ENCODE results near the gene DYNC1I1.
"Not testable (repeated sequence)": the region's sequence is repeated elsewhere in the genome, so short reads cannot be mapped to it uniquely, and the experiment has no call there.

DYNC1I1 gene

DNA sequence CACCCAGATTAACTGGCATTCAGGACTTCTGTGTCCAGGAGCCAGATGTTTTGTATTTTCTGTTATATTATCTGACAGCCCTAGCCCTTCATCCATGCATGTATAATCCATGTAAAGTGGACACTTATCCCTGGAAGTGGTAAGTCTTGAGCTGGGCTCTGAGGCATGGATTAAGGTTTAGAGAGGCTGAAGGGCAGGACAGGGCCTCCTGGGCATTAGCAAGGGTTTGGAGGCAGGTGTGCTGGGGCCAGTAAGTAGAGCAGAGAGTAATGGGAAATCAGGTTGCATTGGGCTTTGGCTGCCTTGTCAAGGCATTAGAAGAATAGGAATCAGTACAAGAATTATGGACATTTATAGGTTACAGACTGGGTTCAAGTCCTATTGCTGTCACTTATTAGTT lies 138.0 kb downstream of the DYNC1I1 start:
- DNase-seq (ENCODE audit: low read depth): no peak

DNA sequence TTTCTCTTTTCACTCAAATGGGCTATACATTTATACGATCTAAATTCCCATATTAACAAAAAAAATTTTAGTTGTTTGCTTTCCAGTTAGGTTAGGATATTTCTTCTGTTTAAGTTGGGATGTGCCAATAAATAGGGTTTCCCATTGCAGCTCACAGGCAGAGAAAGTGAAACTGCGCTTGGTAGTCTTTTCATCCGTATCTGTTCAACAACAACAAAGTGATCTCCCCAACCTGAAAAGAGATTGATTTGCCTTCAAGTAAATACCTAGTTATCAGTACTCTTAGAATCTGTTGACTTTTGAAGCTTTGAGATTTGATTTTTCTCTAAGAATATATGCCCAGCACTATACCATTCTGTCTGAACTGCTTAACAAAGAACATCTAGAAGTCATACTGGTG lies 143.4 kb downstream of the DYNC1I1 start:
- DNase-seq (ENCODE audit: low read depth): no peak

DNA sequence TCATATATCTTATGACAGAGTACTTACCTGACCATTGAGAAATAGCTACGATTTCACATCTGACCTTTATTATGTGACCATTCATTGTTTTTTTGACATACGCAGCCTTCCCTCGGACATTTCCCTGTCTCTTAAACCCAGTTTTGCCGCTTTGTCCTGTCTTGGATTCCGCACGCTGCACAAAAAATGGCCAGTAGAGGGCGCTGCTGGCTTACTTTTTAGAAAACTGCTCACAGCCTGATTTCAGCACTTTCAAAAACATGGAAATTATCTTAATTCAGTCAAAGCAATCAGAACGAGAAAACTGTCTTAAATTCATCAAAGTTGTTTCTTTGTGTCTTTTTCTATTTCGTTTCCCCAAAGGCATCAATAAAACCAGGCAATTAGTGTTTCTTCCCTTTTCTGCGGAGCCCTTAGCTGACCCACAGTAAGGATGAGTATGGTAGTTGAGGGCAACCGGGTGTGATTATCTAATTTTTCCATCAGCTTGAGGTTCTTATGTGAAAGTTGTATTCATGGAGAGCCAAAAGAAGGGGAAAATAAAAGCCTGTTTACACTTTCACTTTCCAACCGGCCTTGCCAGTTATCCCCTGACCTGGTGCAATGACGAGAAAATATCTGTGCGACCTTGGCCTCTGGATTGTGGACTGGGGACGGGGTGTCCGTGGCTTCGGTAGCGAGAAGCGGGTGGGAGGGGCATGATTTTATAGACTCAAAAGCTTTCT lies 144.4 kb downstream of the DYNC1I1 start:
- peak; percentile 63 for DNase-seq (ENCODE audit: low read depth)

DNA sequence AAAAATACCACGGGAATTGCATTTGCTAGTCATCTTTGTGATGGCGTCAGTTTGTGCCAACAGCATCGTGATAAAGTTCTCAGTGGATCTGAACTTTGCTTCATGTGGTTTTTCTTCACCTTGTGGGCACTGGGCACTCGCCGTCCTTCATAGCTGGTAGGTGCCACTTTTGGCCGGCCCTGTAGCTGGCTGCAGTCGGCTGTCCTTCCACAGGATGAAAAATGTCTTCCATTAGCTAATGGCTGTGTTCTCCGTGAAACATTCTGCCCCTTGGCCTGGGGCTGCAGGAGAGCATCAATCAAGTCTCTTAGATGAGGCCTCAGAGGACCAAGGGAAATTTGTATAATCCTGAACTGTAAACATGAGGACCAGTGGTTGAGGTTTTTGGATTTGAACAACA lies 145.3 kb downstream of the DYNC1I1 start:
- DNase-seq (ENCODE audit: low read depth): no peak

DNA sequence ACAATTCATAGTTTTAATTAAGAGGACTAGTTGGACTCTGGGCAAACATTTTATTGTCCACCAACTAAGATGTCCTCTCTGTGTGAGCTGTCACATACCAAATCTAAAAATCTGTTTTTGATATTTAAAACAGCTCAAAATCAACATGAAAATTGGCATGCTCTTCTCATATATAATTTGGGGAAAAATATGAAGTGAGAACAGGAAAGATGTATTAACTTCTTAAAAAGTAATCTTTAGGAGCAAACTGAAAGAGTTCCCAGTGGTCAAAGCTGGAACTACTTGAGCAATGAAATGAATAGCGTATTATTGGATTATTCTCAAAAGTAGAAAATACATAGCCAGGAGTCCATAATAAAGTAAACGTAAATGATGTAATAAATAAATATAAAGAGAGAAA lies 147.2 kb downstream of the DYNC1I1 start:
- no peak for DNase-seq (ENCODE audit: low read depth)

DNA sequence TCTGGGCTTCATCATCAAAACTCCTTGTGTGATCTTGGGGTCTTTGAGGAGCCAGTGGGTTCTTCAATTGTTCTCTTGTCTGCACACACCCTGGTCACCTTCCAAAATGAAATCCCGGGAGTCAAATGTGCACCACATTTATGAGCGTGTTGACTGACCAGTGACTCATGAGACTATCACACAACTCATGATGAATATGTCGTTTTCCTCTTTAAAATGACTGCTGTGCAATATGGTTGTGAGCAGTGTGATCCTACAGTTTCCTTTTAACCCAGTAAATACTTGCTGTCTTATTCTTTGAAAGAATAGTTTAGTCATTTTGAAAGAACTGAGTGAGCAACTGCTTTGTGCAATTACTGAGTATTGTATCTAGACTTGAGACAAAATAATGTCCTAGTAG lies 149.2 kb downstream of the DYNC1I1 start:
- DNase-seq (ENCODE audit: low read depth): peak; percentile 39

DNA sequence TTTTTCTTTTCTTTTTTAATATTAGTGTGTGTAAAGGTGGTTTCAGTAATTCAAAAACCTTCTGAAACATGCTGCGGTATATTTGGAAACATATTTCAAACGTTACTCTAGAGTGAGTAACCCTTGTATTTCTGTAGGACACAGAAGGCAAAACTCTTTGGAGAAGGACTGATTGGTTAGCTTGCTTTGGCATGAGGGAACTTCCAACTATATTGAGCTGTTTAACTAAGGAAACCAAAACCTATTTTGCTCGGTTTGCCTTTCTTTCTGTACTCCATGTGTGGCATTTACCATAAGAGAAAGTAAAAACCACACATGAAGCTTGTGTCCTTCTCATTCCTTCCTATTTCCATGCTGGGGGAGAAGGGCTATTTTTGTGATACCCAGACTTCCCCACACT lies 149.8 kb downstream of the DYNC1I1 start:
- no peak for DNase-seq (ENCODE audit: low read depth)

DNA sequence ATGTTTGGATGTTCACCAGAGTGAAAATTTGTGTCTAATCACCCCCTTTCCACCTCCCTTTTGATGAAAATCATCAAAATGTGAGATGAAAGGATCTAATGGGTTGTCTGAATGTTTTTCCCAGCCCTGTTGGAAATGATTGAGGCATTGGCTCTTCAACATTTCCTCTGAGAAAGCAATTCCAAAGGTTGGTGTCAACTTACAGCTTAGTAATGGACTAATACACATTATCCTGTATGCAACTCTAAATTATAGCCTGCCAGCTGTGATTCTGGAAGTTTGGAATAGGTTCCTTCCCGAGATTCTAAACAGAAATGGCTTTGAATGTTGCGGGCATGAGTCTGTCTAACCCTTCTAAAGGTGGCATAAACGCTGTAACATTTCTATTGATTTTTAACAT lies 152.9 kb downstream of the DYNC1I1 start:
- no peak for DNase-seq (ENCODE audit: low read depth)

DNA sequence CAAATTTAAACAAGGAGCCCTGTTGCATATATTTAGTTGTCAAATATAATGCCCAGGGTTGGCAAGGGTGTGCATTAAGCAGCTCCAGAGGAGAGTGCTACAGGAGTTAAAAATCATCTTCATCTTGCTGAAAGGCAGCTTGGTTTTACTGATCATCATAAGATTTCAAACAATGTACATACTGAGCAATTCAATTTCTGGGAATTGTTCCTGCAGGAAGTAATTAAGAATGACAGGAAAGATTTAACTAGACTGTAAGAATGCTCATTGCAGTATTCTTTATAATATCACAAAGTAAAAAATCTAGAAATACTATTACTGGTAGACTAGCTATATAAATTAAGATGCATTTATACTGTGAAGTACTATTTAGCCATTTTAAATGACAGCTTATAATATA lies 153.6 kb downstream of the DYNC1I1 start:
- no peak for DNase-seq (ENCODE audit: low read depth)

DNA sequence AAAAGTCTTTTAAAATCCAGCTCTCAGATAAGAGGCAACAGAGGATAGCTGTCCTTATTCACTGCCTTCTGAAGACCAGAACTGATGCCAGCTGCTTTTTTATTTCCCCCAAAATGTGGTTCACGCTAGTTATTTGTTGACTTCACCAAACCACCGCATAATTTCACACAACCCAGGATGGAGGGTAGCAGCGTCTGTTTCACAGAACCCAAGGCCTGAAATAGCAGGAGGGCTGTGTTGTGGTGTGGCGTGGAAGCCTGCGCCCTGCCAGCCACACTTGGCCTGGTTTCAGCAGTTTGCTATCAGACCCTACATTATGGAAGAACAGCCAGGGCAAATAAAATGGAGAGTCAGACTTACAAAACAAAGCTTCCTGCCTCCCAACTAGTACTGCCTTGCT lies 155.4 kb downstream of the DYNC1I1 start:
- DNase-seq (ENCODE audit: low read depth): no peak

DNA sequence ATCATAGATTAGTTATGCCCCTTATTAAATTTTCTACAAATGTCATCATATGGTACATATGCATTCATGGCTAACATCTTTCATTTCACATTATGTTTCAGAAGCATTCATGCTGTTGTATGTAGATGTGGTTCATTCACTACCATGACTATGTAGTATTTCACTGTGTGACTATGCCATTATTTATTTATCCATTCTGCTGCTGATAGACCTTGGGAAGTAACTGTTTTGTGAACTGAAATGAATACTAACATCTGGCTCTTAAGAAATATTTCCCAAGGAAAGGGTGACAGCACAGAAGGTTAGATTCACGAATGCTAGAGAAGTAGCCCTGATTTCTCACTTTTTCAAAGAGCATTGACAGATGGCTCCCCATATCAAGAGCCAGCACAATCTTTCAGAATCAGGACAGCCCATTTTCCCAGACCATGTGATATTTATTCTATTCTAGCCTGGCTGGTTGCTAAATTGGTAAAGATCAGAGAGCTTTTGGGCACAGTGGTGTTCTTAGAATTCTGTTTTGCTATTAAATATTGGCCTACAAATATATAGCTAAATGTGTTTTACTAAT lies 157.4 kb downstream of the DYNC1I1 start:
- no peak for DNase-seq (ENCODE audit: low read depth)

DNA sequence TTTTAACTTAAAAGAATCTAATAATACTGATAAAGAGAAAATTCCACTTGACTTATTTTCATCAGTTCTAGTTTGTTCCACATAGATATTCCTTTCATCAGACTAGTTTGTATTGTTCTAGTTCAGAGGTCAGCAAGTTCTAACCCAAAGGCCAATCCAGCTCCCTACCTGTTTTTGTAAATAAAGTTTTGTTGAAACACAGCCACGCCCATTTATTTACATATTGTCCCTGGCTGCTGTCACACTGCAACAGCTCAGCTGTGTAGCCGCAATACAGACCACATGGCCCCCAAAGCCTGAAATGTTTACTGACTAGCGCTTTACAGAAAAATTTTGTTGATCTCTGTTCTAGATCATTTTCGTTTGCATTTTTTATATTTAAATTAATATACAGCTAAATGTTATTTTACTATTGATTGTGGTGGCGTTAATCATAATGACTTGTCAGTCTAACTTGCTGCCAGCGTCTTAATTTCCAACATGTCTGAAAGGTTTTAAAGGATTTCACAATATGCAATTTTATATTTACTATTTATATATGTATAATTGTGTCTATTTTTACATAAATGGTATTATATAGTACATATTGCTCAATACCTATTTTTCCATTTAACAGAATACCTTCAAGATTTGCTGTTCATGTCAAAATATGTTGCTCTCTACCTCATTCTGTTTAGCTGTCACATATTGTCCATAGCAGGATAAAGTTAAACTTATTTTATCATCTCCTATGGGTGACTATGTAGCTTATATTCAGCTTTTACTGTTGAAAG lies 159.3 kb downstream of the DYNC1I1 start:
- no peak for DNase-seq (ENCODE audit: low read depth)

DNA sequence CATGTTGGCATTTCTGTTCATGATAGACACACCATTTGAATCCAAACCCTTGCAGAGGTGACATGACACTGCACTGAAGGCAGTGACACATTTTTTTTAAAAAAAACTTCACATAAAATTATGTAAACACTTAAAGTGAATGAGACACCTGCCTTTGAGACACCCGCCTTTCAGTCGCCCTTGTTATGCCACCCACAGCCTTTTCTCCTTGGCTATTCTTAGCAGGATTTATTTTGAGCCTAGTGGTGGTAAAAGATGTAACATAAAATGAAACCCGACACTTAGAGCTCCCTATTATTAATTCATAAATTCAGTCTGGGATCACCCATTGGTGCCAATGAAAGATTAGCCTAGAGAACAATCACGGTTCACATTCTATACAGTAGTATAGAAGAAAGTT lies 161.3 kb downstream of the DYNC1I1 start:
- DNase-seq (ENCODE audit: low read depth): no peak

DNA sequence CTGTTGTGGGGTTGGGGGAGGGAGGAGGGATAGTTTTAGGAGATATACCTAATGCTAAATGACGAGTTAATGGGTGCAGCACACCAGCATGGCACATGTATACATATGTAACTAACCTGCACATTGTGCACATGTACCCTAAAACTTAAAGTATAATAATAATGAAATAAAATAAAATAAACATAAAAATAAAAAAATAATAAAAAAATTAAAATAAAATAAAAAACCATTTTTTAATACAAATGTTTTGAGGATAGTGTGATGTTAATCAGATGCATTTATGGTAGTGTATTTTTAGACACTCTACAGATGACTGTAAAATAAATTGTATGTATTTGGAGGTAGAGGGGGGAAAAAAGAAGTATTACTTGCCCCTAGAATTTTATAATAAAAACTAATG lies 172.5 kb downstream of the DYNC1I1 start:
- not testable (repeated sequence) for DNase-seq (ENCODE audit: low read depth)

DNA sequence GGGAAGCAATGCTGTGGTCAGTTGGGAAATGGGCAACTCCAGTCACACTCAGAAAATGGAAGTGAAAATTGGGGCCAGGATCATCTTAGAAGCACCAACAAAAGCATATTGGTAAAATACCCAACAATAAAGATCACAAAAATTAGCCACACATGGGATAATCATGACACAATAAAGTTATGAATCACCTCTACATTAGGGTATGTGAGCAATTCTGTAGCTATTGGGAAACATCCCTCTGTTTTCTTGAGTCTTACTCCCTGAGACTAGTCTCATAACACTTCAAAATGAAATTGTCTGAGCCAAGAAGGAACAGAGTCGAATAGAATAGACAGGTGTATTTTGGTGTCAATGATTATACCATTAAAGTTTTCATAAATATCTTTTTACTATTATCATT lies 178.3 kb downstream of the DYNC1I1 start:
- DNase-seq (ENCODE audit: low read depth): peak; percentile 39

DNA sequence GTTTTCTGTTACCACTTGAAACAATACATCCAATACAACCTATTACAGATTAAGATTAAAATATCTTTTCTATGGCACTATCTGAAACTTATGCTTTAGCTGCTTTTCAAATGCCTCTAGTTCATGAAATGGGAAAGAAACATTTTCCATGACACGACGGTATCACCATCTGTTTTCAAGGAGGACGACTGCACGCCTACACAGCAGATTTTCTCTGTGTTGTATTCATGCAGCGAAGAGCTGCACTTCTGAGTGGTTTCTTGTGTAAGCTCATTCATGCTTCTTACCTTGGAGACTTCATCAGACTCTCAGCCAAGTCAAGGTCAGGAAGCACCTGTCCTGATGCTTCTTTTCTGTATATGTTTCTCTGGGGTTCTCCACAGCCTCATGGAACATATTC lies 179.2 kb downstream of the DYNC1I1 start:
- no peak for DNase-seq (ENCODE audit: low read depth)

DNA sequence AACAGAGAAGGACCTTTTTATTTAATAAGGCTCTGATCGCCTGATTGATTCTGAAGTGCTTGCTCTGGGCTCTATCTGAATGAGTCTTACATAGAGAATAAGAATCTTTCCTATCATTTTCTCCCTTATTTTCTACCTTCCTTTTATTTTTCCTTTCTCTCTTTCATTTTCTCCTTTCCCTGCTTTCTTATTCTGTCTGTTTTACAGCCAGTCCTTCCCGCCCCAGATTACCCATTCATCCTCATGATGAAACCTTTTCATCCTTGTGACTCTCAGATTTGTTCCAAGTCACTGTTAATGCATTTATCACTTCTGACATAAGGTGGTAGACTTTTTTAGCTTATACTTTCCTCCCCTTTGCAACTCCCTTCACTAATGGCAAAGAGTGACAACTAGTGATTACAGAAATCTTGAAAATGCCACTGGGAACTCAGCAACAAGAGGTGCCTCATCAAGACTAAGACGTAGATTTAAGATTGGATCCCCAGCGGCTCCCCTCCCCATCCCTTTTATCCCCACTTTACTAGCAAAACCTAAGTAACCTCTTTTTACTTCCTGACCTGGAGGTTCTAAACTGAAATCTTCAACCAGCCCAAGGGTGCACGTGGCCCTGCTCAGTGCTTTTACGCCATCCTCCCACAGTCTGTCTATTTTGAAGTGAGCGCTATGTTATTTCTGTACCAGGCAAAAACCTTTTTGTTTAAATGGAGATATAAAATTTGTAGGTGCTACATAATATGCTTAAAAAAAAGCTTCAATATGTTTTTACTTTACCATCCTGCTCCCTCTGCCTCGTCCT lies 179.8 kb downstream of the DYNC1I1 start:
- DNase-seq (ENCODE audit: low read depth): no peak

DNA sequence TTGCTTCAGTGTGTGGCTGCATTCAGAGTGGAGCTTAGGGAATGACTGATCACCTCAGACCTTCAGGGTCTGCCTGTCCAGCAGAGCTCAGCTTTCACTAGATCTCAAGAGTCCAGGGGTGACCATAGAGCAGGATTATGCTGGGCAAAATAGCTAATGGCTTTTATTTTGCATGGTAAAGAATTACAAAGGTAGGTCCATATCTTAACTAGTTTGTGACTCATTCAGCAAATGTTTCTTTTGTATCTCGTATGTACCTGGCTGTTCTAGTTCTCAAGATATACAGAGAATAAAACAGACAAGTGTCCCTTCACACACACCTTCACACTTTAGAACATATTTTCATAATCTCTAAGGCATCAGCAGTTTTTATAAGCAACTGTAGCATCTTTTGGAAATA lies 180.5 kb downstream of the DYNC1I1 start:
- DNase-seq (ENCODE audit: low read depth): no peak

DNA sequence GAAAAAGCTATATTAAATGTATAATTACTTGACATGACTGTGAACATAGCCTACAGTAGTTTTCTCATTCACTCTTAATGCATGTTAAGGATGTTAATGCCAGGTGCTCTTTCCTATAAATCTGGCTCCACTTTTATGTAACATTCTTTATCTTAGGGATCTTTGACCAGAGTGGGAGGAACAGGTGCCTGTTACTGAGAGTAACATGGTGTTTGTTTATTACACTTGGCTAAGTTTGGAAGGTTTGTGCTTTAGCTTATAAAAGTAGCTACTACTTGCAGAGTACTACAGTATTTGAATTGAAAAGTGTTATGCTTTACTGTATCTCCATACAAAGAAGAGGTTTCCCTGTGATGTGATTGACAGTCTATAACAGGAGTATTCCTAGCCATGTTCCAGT lies 183.4 kb downstream of the DYNC1I1 start:
- no peak for DNase-seq (ENCODE audit: low read depth)

DNA sequence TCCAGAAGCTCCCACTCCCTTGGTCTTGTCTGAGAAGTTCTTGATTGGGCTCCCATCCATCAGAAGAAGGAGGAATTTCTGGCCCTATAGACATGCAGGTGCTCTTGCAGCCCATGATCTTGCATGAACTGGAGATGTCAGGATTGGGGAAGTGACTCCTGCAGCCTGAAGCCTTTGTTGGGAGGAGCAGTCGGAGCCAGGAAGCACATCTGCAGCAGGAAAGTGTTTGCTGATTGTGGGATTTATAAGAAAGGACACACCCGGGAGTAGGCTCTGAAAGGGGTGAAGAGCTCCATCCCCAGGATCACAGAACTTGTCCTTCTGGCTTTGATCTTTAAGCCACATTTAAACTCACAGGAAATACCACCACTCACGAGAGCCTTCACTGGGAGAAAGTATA lies 185.2 kb downstream of the DYNC1I1 start:
- no peak for DNase-seq (ENCODE audit: low read depth)

DNA sequence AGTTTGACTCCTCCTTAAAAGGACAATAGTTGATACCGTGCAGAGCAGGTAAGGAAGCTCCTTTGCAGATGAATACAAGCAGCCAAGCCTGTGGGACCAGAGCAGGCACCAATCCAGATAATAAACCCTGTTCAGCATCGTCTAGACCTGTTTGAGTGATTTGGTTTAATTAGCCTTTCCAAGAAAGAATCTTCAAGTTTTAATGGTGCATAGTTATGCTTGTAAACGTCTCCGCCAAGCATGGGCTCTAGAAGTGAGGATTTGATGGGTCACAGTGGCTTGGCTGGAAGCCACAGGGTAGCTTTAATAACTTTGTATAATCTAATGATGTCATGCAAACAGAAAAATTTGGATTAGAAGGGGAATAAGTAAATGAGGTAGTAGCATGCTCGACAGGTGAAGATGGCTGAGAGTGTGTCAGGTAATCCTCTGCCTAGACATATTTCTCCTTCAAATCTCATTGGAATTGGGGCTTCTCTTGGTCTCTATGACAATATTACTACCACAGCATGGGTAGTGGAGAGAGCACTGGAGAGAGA lies 188.4 kb downstream of the DYNC1I1 start:
- no peak for DNase-seq (ENCODE audit: low read depth)

DNA sequence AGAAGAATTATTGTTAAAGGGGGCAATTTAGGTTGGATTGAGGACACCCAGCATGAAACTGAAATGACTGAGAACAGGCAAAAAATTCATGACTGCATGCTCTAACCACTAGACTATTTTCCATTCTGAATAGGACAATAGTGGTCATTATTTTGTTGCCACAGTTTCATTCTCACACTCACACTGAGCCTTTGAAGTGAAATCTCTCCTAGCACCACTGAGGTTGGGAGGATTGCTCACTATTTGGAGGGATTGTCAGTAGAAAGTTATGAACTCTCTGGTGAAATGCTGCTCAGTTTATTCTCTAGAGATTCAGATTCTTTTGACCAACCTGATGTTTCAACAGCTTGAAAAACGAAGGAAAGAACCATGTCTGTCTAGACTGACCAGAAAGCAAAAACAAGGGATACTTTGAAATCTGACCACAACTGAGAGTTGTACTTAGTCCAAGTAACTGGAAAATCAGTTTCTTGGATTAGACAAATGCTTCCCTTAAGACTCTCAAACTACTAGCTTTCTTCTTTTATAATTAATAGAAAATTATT lies 191.2 kb downstream of the DYNC1I1 start:
- DNase-seq (ENCODE audit: low read depth): peak; percentile 41
